H1 (cell line): ENCODE results near the gene PLPPR1. TPM values are rescaled to one million over a fixed set of nuclear protein-coding genes. Genes with fewer than 3 reads are reported as not detected.

ENCODE experiments used
- CTCF ChIA-PET: fragments of 300-600 bp; sonication (Branson Sonifier 250); formaldehyde crosslinking; loops from one replicate; lab custom pipeline; 2021; ENCODE audit not compliant: partially characterized antibody; lab: Charles Lee
- POLR2A ChIA-PET: fragments of 300-600 bp; sonication (Branson Sonifier 250); formaldehyde crosslinking; loops from one replicate; lab custom pipeline; 2021; ENCODE audit warnings: inconsistent platforms; ENCODE audit not compliant: partially characterized antibody; lab: Charles Lee
- DNase-seq, 2 experiments: peaks; one replicate each; pipeline versions ENCODE4 v3.0.0 to v3.0.0-alpha.2; 2010 to 2022; ENCODE audit warnings: low spot score in 2 of 2, low read depth in 1 of 2, mixed read lengths in 1 of 2
- FAIRE-seq: peaks from 2 replicates; lab custom pipeline; 2011; peaks lifted over from hg19 to GRCh38; lab: Jason Lieb, UNC
- H2AFZ ChIP-seq: 2 replicates; pipeline ENCODE4 v1.8.1; 2012; ENCODE audit warnings: low read length, inconsistent platforms
- H2AK5ac ChIP-seq: 2 replicates; pipeline ENCODE4 v1.6.1; 2013; ENCODE audit warnings: low read depth, low read length
- H2BK120ac ChIP-seq: replicated peaks from 2 replicates; pipeline ENCODE3; 2013; ENCODE audit warnings: low read depth, low read length, inconsistent platforms
- H2BK12ac ChIP-seq: 2 replicates; pipeline ENCODE4 v1.6.1; 2013; ENCODE audit warnings: low read depth, low read length
- H2BK15ac ChIP-seq: 2 replicates; pipeline ENCODE4 v1.6.1; 2013; ENCODE audit warnings: low read length
- H2BK20ac ChIP-seq: 2 replicates; pipeline ENCODE4 v1.6.1; 2013; ENCODE audit warnings: low read length
- H2BK5ac ChIP-seq: 2 replicates; pipeline ENCODE4 v1.6.1; 2013; ENCODE audit warnings: low read depth, low read length
- H3K14ac ChIP-seq: 2 replicates; pipeline ENCODE4 v1.6.1; 2013; ENCODE audit warnings: inconsistent platforms; ENCODE audit not compliant: insufficient read length
- H3K18ac ChIP-seq: 2 replicates; pipeline ENCODE4 v1.6.1; 2013; ENCODE audit warnings: low read length; ENCODE audit errors: extremely low read depth
- H3K23ac ChIP-seq: 2 replicates; pipeline ENCODE4 v1.6.1; 2013; ENCODE audit warnings: inconsistent platforms; ENCODE audit not compliant: insufficient read length
- H3K23me2 ChIP-seq: 2 replicates; pipeline ENCODE4 v1.6.1; 2013; ENCODE audit warnings: low read depth, low read length
- H3K27ac ChIP-seq: 2 replicates; pipeline ENCODE4 v1.6.1; 2011; ENCODE audit warnings: low read depth, low read length, inconsistent platforms
- H3K27me3 ChIP-seq, 4 experiments: replicated peaks in 1 of 4; 1 replicate in 1 of 4; 2 replicates in 3 of 4; pipeline versions ENCODE4 v1.6.1 to v1.8.1; 2011 to 2013; ENCODE audit warnings: low read length in 3 of 4, mild to moderate bottlenecking in 3 of 4, inconsistent platforms in 2 of 4, mixed read lengths in 2 of 4, moderate library complexity in 1 of 4; ENCODE audit not compliant: control insufficient read depth in 3 of 4, insufficient read depth in 3 of 4; ENCODE audit errors: extremely low read depth in 1 of 4
- H3K36me3 ChIP-seq, 4 experiments: 2 replicates each; pipeline versions ENCODE4 v1.6.1 to v1.8.1; 2011 to 2013; ENCODE audit warnings: mild to moderate bottlenecking in 4 of 4, low read length in 3 of 4, moderate library complexity in 2 of 4, control low read depth in 1 of 4, inconsistent platforms in 1 of 4; ENCODE audit not compliant: insufficient read depth in 4 of 4, control insufficient read depth in 2 of 4
- H3K4ac ChIP-seq: replicated peaks from 2 replicates; pipeline ENCODE3; 2013; ENCODE audit warnings: low read length, low read depth, mixed read lengths, inconsistent platforms; ENCODE audit not compliant: insufficient read length
- H3K4me1 ChIP-seq, 4 experiments: replicated peaks in 1 of 4; 1 replicate in 1 of 4; 2 replicates in 3 of 4; pipeline versions ENCODE4 v1.6.1 to v1.8.1; 2011 to 2013; ENCODE audit warnings: low read length in 3 of 4, inconsistent platforms in 2 of 4, mixed read lengths in 1 of 4; ENCODE audit not compliant: insufficient read depth in 4 of 4, control insufficient read depth in 3 of 4
- H3K4me2 ChIP-seq, 2 experiments: 2 replicates each; pipeline versions ENCODE4 v1.6.1 to v1.8.1; 2011 to 2013; ENCODE audit warnings: low read depth in 2 of 2, low read length in 2 of 2, control low read depth in 1 of 2, inconsistent platforms in 1 of 2, mild to moderate bottlenecking in 1 of 2; ENCODE audit not compliant: insufficient read depth in 1 of 2
- H3K4me3 ChIP-seq, 4 experiments: fragments of 200-600, 300-600 bp in 1 of 4; sonication (generic), shearing (Covaris generic), sonication (Bioruptor Twin) in 1 of 4; 2 replicates each; pipeline versions ENCODE4 v1.5.1 to v1.8.1; 2011 to 2016; ENCODE audit warnings: low read length in 4 of 4, low read depth in 3 of 4, control low read depth in 2 of 4, inconsistent platforms in 2 of 4, mild to moderate bottlenecking in 2 of 4, mixed read lengths in 1 of 4, moderate library complexity in 1 of 4; ENCODE audit not compliant: insufficient read depth in 2 of 4; ENCODE audit errors: extremely low read depth in 1 of 4
- H3K56ac ChIP-seq: replicated peaks from 2 replicates; pipeline ENCODE3; 2013; ENCODE audit warnings: low read depth, mild to moderate bottlenecking, mixed read lengths, low read length, inconsistent platforms; ENCODE audit not compliant: insufficient read length
- H3K79me1 ChIP-seq: 2 replicates; pipeline ENCODE4 v1.6.1; 2013; ENCODE audit warnings: low read depth, low read length, control low read depth
- H3K79me2 ChIP-seq, 2 experiments: 2 replicates each; pipeline versions ENCODE4 v1.6.1 to v1.8.1; 2012 to 2013; ENCODE audit warnings: low read length in 2 of 2, mild to moderate bottlenecking in 2 of 2, inconsistent platforms in 1 of 2; ENCODE audit not compliant: insufficient read depth in 2 of 2, control insufficient read depth in 1 of 2
- H3K9ac ChIP-seq, 4 experiments: replicated peaks in 1 of 4; 1 replicate in 1 of 4; 2 replicates in 3 of 4; pipeline versions ENCODE4 v1.6.1 to v1.8.1; 2011 to 2013; ENCODE audit warnings: low read depth in 3 of 4, low read length in 3 of 4, control low read depth in 2 of 4, mild to moderate bottlenecking in 2 of 4, moderate library complexity in 2 of 4, inconsistent platforms in 1 of 4; ENCODE audit errors: extremely low read depth in 1 of 4
- H3K9me3 ChIP-seq, 2 experiments: 2 replicates each; pipeline versions ENCODE4 v1.6.1 to v1.8.1; 2012 to 2013; ENCODE audit warnings: mild to moderate bottlenecking in 2 of 2, moderate library complexity in 2 of 2, control low read depth in 1 of 2, inconsistent platforms in 1 of 2, low read depth in 1 of 2, low read length in 1 of 2, mixed read lengths in 1 of 2; ENCODE audit not compliant: insufficient read depth in 2 of 2
- H4K20me1 ChIP-seq, 2 experiments: replicated peaks in 1 of 2; 2 replicates each; pipeline versions ENCODE3 to v1.8.1; 2011 to 2013; ENCODE audit warnings: inconsistent platforms in 2 of 2, low read length in 2 of 2, mild to moderate bottlenecking in 1 of 2; ENCODE audit not compliant: insufficient read depth in 2 of 2, control insufficient read depth in 1 of 2
- H4K5ac ChIP-seq: 2 replicates; pipeline ENCODE4 v1.6.1; 2013; ENCODE audit warnings: low read length, low read depth, mixed read lengths, inconsistent platforms; ENCODE audit not compliant: insufficient read length
- H4K8ac ChIP-seq: 2 replicates; pipeline ENCODE4 v1.8.0; 2013; ENCODE audit warnings: mild to moderate bottlenecking, moderate library complexity, low read length, inconsistent platforms; ENCODE audit not compliant: insufficient read depth; ENCODE audit errors: extremely low read depth
- H4K91ac ChIP-seq: replicated peaks from 2 replicates; pipeline ENCODE3; 2013; ENCODE audit warnings: low read length, mixed read lengths, inconsistent platforms; ENCODE audit not compliant: insufficient read length
- ATF3 ChIP-seq: IDR thresholded peaks from 2 replicates; pipeline ENCODE4 v1.6.1; 2011; ENCODE audit warnings: low read depth, mild to moderate bottlenecking, low read length; ENCODE audit not compliant: insufficient read depth
- CHD2 ChIP-seq: IDR thresholded peaks from 2 replicates; pipeline ENCODE4 v1.6.1; 2012; ENCODE audit warnings: low read length, improper control_type of control experiment
- EGR1 ChIP-seq: IDR thresholded peaks from 2 replicates; pipeline ENCODE4 v1.6.1; 2011; ENCODE audit warnings: low read depth, low read length, borderline replicate concordance
- EZH2 ChIP-seq: fragments of 200-600 bp; sonication (generic); IDR thresholded peaks from 2 replicates; pipeline ENCODE4 v1.7.1; 2012; ENCODE audit warnings: low read depth, mild to moderate bottlenecking, moderate library complexity, low read length, inconsistent platforms; ENCODE audit not compliant: severe bottlenecking
- FOSL1 ChIP-seq: IDR thresholded peaks from 2 replicates; pipeline ENCODE4 v1.6.1; 2011; ENCODE audit warnings: mild to moderate bottlenecking, low read depth, low read length, moderate library complexity; ENCODE audit not compliant: insufficient read depth
- GABPA ChIP-seq: IDR thresholded peaks from 2 replicates; pipeline ENCODE4 v1.6.1; 2011; ENCODE audit warnings: mild to moderate bottlenecking, low read length, moderate library complexity, borderline replicate concordance; ENCODE audit not compliant: insufficient read depth
- HDAC6 ChIP-seq: IDR thresholded peaks from one replicate; pipeline ENCODE4 v1.7.1; 2012; ENCODE audit warnings: low read depth, mild to moderate bottlenecking, inconsistent platforms, low read length, moderate library complexity
- NANOG ChIP-seq: IDR thresholded peaks from 2 replicates; pipeline ENCODE4 v1.6.1; 2011; ENCODE audit warnings: low read length, low read depth, mild to moderate bottlenecking, inconsistent platforms; ENCODE audit not compliant: insufficient read depth, poor library complexity, severe bottlenecking
- NRF1 ChIP-seq: IDR thresholded peaks from 2 replicates; pipeline ENCODE4 v1.6.1; 2011; ENCODE audit warnings: mild to moderate bottlenecking, low read depth, low read length, improper control_type of control experiment
- SP4 ChIP-seq: IDR thresholded peaks from 2 replicates; pipeline ENCODE4 v1.6.1; 2012; ENCODE audit warnings: low read length, inconsistent platforms
- WGBS, 2 experiments: shearing (Covaris generic) in 1 of 2; methylation state at CpG; one replicate each; pipeline versions ENCODE4 v1.1.6 to v1.1.7; 2013 to 2015; ENCODE audit warnings: low lambda C conversion rate in 2 of 2, mixed read lengths in 2 of 2, inconsistent platforms in 1 of 2, low coverage in 1 of 2, missing lambda C conversion rate in 1 of 2; ENCODE audit not compliant: insufficient replicate concordance in 2 of 2, insufficient coverage in 1 of 2, insufficient read length in 1 of 2; ENCODE audit errors: extremely low coverage in 1 of 2, missing lambda C conversion rate in 1 of 2; 5-methylcytosine and 5-hydroxymethylcytosine counted together
- polyA plus RNA-seq, 7 experiments: library from polyadenylated mRNA; depleted of rRNA in 3 of 7; stranded (reverse) in 5 of 7; unstranded in 2 of 7; fragments of >200 nt in 5 of 7; fragments of 200-250 nt in 2 of 7; gene quantifications; 1 replicate in 5 of 7; 2 replicates in 1 of 7; 4 replicates in 1 of 7; pipeline versions ENCODE4 v1.2.1 to v1.2.3, GENCODE V29; 2011 to 2013; ENCODE audit warnings: missing spikeins in 2 of 7, mixed read lengths in 2 of 7
- total RNA-seq: library from RNA; stranded (reverse); fragmentation: NEBNext Ultra II Directional; extraction: Animal tissue kit (Norgen Biotek cat#: 25700); gene quantifications from 2 replicates; pipeline ENCODE4 v1.2.1, GENCODE V29; 2021

PLPPR1 gene
- total and polyA plus RNA-seq, 2 of the 8 experiments (the other 6 are each of a cell fraction or from before 2014, with no cell fraction given), result 1.4 to 1.8 TPM

- H3K4me3 ChIP-seq, result no peak overlapping the region
- H2BK120ac ChIP-seq, result peak overlapping the region; percentile 38
- no peak overlapping the region for H3K4ac ChIP-seq
- TF ChIP-seq HDAC6, result no peak
- TF ChIP-seq NANOG, result no peak
- TF ChIP-seq EGR1, result no peak
- no peak for TF ChIP-seq CHD2
- no peak for TF ChIP-seq SP4
- TF ChIP-seq NRF1, result no peak
- no peak for TF ChIP-seq EZH2
- no peak for TF ChIP-seq ATF3
- TF ChIP-seq GABPA, result no peak
- no peak for TF ChIP-seq FOSL1
- no peak overlapping the region for H3K56ac ChIP-seq
- H3K14ac ChIP-seq, result no peak overlapping the region
- no peak overlapping the region for H4K5ac ChIP-seq
- no peaks in the 10 kb centered on the region for H3K36me3 ChIP-seq
- H3K4me2 ChIP-seq, result peak overlapping the region in 1 of 2 experiments; percentile 30; a peak in 1 of 4 replicates
- no peaks in the 10 kb centered on the region for H3K79me1 ChIP-seq
- H3K27me3 ChIP-seq, result no peaks in the 10 kb centered on the region
- H3K27ac ChIP-seq, result no peak overlapping the region
- no peak overlapping the region for H3K23ac ChIP-seq
- no peaks in the 10 kb centered on the region for H3K23me2 ChIP-seq
- H2AK5ac ChIP-seq, result no peak overlapping the region
- H2BK15ac ChIP-seq, result no peak overlapping the region
- peaks cover 0 to 3% of the 10 kb centered on the region in 2 experiments; a peak in 1 of 4 replicates for H3K9me3 ChIP-seq
- H2BK20ac ChIP-seq, result no peak overlapping the region
- 86% methylated on average over 1 of the region's 1 CpG; no CpG with 5 or more reads in 1 of the 2 experiments for WGBS, 2 experiments
- no peak overlapping the region for H4K91ac ChIP-seq
- POLR2A ChIA-PET, result interaction anchor here (0.6 kb wide), 1 partner anchor 1612 kb away, joined by 3 read pairs; no protein-coding TSS in a partner anchor
- FAIRE-seq (no peak), DNase-seq (no peak)
- CTCF ChIA-PET, result interaction anchor here (0.6 to 3.4 kb wide), 8 partner anchors 11 to 725 kb away, joined by 3 to 17 read pairs (median 3); no protein-coding TSS in a partner anchor
- H2AFZ ChIP-seq, result no peak overlapping the region; the same call in 1 of the 2 replicates
- no peak overlapping the region for H2BK5ac ChIP-seq
- H2BK12ac ChIP-seq, result no peak overlapping the region
- H3K9ac ChIP-seq, result no peak overlapping the region; a peak in 1 of 7 replicates
- no peak overlapping the region for H4K8ac ChIP-seq
- no peak overlapping the region for H3K18ac ChIP-seq
- peaks cover 0 to 6% (median 5%) of the 10 kb centered on the region in 4 experiments; a peak in 5 of 7 replicates for H3K4me1 ChIP-seq
- no peaks in the 10 kb centered on the region for H3K79me2 ChIP-seq
- H4K20me1 ChIP-seq, result no peaks in the 10 kb centered on the region
Observed at GRCh38 chr9:101326035-101326434, 297.5 kb downstream of the PLPPR1 start.
